Ishikawa (cell line): Measurements from ENCODE around the gene MICU2.

Experiments
- CEBPB ChIP-seq: IDR thresholded peaks from 2 replicates; pipeline ENCODE4 v1.6.1; 2012
- CREB1 ChIP-seq: IDR thresholded peaks from 2 replicates; pipeline ENCODE4 v1.6.1; 2012; ENCODE audit warnings: low read depth
- EGR1 ChIP-seq: IDR thresholded peaks from 2 replicates; pipeline ENCODE4 v1.6.1; 2012
- EP300 ChIP-seq: IDR thresholded peaks from 2 replicates; pipeline ENCODE4 v1.6.1; 2012; ENCODE audit warnings: borderline replicate concordance
- FOXM1 ChIP-seq: IDR thresholded peaks from 2 replicates; pipeline ENCODE4 v1.6.1; 2012; ENCODE audit warnings: low read depth, borderline replicate concordance
- MAX ChIP-seq: IDR thresholded peaks from 2 replicates; pipeline ENCODE4 v1.6.1; 2012
- NFIC ChIP-seq: IDR thresholded peaks from 2 replicates; pipeline ENCODE4 v1.6.1; 2012
- RAD21 ChIP-seq: IDR thresholded peaks from 2 replicates; pipeline ENCODE4 v1.6.1; 2012; ENCODE audit warnings: low read depth
- TAF1 ChIP-seq: IDR thresholded peaks from 2 replicates; pipeline ENCODE4 v1.6.1; 2012; ENCODE audit warnings: low read depth, mild to moderate bottlenecking
- TCF12 ChIP-seq: IDR thresholded peaks from 2 replicates; pipeline ENCODE4 v1.6.1; 2012; ENCODE audit warnings: low read depth
- TEAD4 ChIP-seq: IDR thresholded peaks from 2 replicates; pipeline ENCODE4 v1.6.1; 2012
- YY1 ChIP-seq: IDR thresholded peaks from 2 replicates; pipeline ENCODE4 v1.6.1; 2012; ENCODE audit warnings: low read depth
- ZBTB7A ChIP-seq: IDR thresholded peaks from 2 replicates; pipeline ENCODE4 v1.6.1; 2012; ENCODE audit warnings: low read depth
- TF ChIP-seq, protein P1 (sequence below): IDR thresholded peaks from 2 replicates; pipeline ENCODE4 v1.6.1; 2012; ENCODE audit warnings: low read depth, mild to moderate bottlenecking
- TF ChIP-seq, protein P2 (sequence below): IDR thresholded peaks from 2 replicates; pipeline ENCODE4 v1.6.1; 2012

Gene MICU2

DNA sequence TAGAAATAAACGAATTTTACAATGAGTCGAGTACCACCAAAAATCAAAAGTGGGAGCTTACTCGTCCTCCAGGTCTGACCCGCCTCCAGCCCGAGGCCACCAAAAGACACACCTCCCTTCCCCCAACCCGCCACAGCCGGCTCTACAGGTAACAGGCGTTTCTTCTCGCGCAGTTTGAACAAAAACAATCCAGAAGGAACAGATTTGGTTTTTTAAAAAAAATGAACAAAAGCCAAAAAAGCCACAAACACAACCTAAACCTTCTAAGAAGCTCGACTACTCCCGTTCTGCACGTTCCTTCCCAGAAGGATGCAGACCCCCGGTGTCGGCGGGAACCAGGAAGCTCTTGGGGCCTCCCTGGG lies 145.5 kb downstream of the MICU2 start:
- TF ChIP-seq EP300 (no peak), EGR1 (no peak), TCF12 (no peak), MAX (peak; percentile 7; the same call in 1 of the 2 replicates), YY1 (0 out of 2 replicates have a peak, but pooled peaks have one; percentile 5), CEBPB (no peak), FOXM1 (peak; percentile 84; the same call in 1 of the 2 replicates), TAF1 (no peak; the same call in 1 of the 2 replicates), TEAD4 (no peak), CREB1 (no peak), ZBTB7A (peak; percentile 53; the same call in 1 of the 2 replicates), NFIC (no peak), RAD21 (no peak)
- TF ChIP-seq, protein P1, sequence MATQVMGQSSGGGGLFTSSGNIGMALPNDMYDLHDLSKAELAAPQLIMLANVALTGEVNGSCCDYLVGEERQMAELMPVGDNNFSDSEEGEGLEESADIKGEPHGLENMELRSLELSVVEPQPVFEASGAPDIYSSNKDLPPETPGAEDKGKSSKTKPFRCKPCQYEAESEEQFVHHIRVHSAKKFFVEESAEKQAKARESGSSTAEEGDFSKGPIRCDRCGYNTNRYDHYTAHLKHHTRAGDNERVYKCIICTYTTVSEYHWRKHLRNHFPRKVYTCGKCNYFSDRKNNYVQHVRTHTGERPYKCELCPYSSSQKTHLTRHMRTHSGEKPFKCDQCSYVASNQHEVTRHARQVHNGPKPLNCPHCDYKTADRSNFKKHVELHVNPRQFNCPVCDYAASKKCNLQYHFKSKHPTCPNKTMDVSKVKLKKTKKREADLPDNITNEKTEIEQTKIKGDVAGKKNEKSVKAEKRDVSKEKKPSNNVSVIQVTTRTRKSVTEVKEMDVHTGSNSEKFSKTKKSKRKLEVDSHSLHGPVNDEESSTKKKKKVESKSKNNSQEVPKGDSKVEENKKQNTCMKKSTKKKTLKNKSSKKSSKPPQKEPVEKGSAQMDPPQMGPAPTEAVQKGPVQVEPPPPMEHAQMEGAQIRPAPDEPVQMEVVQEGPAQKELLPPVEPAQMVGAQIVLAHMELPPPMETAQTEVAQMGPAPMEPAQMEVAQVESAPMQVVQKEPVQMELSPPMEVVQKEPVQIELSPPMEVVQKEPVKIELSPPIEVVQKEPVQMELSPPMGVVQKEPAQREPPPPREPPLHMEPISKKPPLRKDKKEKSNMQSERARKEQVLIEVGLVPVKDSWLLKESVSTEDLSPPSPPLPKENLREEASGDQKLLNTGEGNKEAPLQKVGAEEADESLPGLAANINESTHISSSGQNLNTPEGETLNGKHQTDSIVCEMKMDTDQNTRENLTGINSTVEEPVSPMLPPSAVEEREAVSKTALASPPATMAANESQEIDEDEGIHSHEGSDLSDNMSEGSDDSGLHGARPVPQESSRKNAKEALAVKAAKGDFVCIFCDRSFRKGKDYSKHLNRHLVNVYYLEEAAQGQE, result no peak
- TF ChIP-seq, protein P2, sequence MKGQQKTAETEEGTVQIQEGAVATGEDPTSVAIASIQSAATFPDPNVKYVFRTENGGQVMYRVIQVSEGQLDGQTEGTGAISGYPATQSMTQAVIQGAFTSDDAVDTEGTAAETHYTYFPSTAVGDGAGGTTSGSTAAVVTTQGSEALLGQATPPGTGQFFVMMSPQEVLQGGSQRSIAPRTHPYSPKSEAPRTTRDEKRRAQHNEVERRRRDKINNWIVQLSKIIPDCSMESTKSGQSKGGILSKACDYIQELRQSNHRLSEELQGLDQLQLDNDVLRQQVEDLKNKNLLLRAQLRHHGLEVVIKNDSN, result no peak

DNA sequence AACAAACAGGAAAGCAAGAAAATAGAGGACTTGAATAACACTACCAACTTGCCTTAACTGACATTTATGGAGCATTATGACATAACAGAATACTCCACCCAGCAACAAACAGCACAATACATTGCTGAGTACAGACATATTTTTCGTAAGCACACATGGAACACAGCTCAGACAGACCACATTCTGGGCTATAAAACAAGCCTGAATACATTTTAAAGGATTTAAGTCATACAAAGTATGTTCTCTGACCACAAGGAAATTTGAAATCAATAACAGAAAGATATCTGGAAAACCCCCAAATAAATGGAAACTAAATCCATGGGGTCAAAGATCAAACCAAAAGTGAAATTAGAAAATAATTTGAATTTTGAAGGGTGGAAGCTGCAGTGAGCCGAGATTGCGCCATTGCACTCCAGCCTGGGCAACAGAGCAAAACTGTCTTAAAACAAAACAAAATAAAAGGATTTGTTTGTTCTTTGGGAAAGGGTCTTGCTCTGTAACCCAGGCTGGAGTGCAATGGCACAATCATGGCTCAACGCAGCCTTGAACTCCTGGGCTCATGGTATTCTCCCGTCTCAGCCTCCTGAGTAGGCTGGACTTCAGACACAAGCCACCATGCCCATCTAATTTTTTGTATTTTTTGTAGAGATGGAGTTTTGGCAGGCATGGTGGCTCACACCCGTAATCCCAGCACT lies 150.4 kb downstream of the MICU2 start:
- no peak for TF ChIP-seq FOXM1
- no peak for TF ChIP-seq EP300
- no peak for TF ChIP-seq CEBPB
- no peak for TF ChIP-seq ZBTB7A
- TF ChIP-seq, protein P1, result no peak
- no peak for TF ChIP-seq CREB1
- no peak for TF ChIP-seq YY1
- TF ChIP-seq, protein P2, result no peak
- TF ChIP-seq EGR1, result no peak
- no peak for TF ChIP-seq TAF1
- TF ChIP-seq TCF12, result no peak
- no peak for TF ChIP-seq TEAD4
- no peak for TF ChIP-seq MAX

GRCh38 chr13:21450936-21451335 lies 153.0 kb downstream of the MICU2 start:
- TF ChIP-seq EP300 (no peak), CEBPB (no peak), FOXM1 (no peak), RAD21 (no peak), CREB1 (no peak), MAX (no peak), TCF12 (no peak), NFIC (no peak), EGR1 (no peak), TEAD4 (no peak), ZBTB7A (no peak)
- TF ChIP-seq, protein P1, result no peak

DNA sequence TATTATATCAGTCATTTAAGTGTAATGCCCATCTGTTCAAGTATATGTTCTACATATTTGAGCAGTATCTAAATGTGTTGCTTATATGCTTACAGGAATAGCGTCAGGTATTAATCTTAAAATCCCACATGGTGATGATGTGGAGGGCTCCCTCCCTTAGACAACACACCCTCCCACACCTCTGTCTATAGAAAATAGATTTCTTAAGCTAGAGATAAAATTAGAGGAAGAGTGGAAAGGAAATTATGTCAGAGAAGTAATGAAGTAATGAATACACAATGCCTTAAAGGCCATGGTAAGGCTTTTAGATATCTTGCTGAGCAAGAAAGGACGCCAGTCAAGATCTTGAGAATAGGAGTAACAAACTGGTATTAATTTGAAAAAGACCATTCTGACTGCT lies 157.3 kb downstream of the MICU2 start:
- TF ChIP-seq EGR1, result no peak
- no peak for TF ChIP-seq MAX
- no peak for TF ChIP-seq CEBPB
- TF ChIP-seq, protein P2, result no peak
- TF ChIP-seq FOXM1, result no peak
- TF ChIP-seq TAF1, result no peak
- no peak for TF ChIP-seq TEAD4
- TF ChIP-seq CREB1, result no peak
- no peak for TF ChIP-seq TCF12
- no peak for TF ChIP-seq NFIC
- TF ChIP-seq EP300, result no peak
- no peak for TF ChIP-seq YY1
- no peak for TF ChIP-seq ZBTB7A
- no peak for TF ChIP-seq RAD21
- TF ChIP-seq, protein P1, result no peak
